ENCODE results near the gene MBTPS1. TPM values are rescaled to one million over a fixed set of nuclear protein-coding genes. Genes with fewer than 3 reads are reported as not detected.
A peak's percentile ranks its signal among the peaks of the same experiment; 100 is the strongest.

The MBTPS1 gene
- total RNA-seq, 1 experiment from 2014 or later = 56.1 TPM

DNA sequence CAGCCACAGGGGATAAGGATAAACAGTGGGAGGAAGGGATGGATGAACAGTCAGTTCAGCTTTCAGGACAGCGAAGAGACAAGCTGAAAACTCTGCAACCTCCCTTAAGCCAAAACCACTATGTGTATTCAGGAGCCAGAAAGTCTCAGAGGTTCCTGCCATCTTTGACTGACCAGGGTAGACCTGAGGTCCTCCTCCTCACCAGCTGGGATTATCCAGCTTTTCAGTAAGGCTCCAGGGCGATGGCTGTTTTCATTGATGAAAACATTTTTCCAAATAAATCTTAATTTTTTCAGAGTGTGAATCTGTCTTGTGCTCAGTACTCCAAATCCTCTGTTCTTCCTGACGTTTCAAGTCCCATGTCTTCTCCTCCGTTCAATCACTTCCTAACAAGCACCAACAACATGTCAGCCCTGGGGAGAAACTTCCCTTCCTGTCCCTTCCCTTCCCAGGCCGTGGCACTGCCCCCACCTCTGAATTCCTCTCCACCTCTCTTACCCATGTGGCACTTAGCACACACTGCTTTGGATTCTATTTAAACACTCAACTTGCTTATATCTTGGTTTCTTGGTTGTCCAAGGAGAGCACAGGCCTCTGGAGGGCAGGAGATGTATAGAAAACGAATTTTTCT is 23.0 kb upstream of the MBTPS1 start:
- Histone ChIP-seq H3K79me2 (ENCODE audit: low read length) (peaks cover 28% of the 10 kb centered on the region), H3K27me3 (ENCODE audit: low read length) (no peaks in the 10 kb centered on the region), H3K9me2 (replicated peaks; ENCODE audit: low read length) (no peaks in the 10 kb centered on the region), H3K4me2 (ENCODE audit: low read length) (no peak overlapping the region), H3F3A (ENCODE audit: low read length, unreplicated experiment) (no peaks in the 10 kb centered on the region), H3K9ac (ENCODE audit: low read length) (no peak overlapping the region), H3K4me1 (ENCODE audit: insufficient read depth, low read length) (peaks cover 8% of the 10 kb centered on the region), H3K36me3 (ENCODE audit: low read depth, low read length) (no peaks in the 10 kb centered on the region), H3K4me3 (ENCODE audit: low read length) (no peak overlapping the region), H4K20me1 (ENCODE audit: low read length) (no peaks in the 10 kb centered on the region), H3K27ac (ENCODE audit: low read length) (no peak overlapping the region), H3K9me3 (ENCODE audit: low read length) (no peaks in the 10 kb centered on the region), H2AFZ (ENCODE audit: low read length) (no peak overlapping the region)
- no peak for DNase-seq
- no peak for ATAC-seq
- BruUV-seq (replicated peaks) = no TSS peak
- CTCF ChIA-PET = no interaction called here
- TF ChIP-seq EZH2 (IDR thresholded peaks at IDR 0.05; ENCODE audit: low read length, unreplicated experiment) (no peak), EZH2phosphoT487 (IDR thresholded peaks at IDR 0.05; ENCODE audit: borderline replicate concordance, low read length) (no peak)
- TF ChIP-seq, protein P1, sequence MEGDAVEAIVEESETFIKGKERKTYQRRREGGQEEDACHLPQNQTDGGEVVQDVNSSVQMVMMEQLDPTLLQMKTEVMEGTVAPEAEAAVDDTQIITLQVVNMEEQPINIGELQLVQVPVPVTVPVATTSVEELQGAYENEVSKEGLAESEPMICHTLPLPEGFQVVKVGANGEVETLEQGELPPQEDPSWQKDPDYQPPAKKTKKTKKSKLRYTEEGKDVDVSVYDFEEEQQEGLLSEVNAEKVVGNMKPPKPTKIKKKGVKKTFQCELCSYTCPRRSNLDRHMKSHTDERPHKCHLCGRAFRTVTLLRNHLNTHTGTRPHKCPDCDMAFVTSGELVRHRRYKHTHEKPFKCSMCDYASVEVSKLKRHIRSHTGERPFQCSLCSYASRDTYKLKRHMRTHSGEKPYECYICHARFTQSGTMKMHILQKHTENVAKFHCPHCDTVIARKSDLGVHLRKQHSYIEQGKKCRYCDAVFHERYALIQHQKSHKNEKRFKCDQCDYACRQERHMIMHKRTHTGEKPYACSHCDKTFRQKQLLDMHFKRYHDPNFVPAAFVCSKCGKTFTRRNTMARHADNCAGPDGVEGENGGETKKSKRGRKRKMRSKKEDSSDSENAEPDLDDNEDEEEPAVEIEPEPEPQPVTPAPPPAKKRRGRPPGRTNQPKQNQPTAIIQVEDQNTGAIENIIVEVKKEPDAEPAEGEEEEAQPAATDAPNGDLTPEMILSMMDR (conservative IDR thresholded peaks at IDR 0.05; ENCODE audit: low read depth, low read length) = no peak
- POLR2A ChIA-PET (ENCODE audit: unreplicated experiment) = no interaction called here
- intact Hi-C loops (cut with micrococcal nuclease) = no loop called here

DNA sequence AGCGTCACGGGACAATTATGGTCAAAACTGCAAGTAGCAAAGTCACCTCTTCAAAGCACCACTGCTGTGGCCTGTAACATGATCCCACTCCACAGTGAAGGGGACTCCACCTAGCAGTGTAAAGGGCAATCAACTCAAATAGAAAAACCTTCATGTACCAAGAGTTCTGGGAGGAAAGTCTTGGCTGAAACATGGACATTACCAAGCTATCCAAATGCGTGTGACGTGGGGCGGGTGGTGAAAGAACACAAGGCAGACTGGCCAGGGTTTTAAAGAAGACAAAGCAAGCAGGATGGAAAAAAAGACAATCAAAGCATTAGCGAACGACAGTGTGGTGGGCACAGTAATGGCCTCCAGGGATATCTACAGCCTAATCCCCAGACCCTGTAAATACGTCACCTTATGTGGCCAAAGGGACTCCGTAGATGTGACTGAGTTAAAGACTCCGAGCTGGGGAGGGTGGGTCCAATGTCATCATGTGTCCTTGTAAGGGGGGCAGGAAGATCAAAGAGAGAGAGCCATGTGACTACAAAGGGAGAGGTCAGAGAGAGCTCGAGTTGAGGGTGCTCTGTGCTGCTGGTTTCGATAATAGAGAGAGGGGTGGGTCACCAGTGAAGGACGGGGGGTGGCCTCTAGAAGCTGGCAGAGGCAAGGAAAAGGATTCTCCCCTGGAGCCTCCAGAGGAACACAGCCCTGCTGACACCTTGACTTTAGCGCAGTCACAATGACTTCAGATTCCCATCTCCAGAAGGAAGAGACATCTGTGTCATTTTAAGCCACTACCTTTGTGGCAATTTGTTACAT is 22.3 kb upstream of the MBTPS1 start:
- TF ChIP-seq EZH2phosphoT487 (IDR thresholded peaks at IDR 0.05; ENCODE audit: borderline replicate concordance, low read length) = no peak
- TF ChIP-seq EZH2 (IDR thresholded peaks at IDR 0.05; ENCODE audit: low read length, unreplicated experiment) = no peak
- TF ChIP-seq, protein P1 (conservative IDR thresholded peaks at IDR 0.05; ENCODE audit: low read depth, low read length) = no peak
- Histone ChIP-seq H3K9ac (ENCODE audit: low read length) (no peak overlapping the region), H3F3A (ENCODE audit: low read length, unreplicated experiment) (no peaks in the 10 kb centered on the region), H3K4me2 (ENCODE audit: low read length) (0 out of 2 replicates have a peak overlapping the region, but pooled peaks have one; percentile 22), H3K9me2 (replicated peaks; ENCODE audit: low read length) (no peaks in the 10 kb centered on the region), H3K27me3 (ENCODE audit: low read length) (no peaks in the 10 kb centered on the region), H3K36me3 (ENCODE audit: low read depth, low read length) (no peaks in the 10 kb centered on the region), H3K79me2 (ENCODE audit: low read length) (peaks cover 21% of the 10 kb centered on the region), H4K20me1 (ENCODE audit: low read length) (no peaks in the 10 kb centered on the region), H3K4me1 (ENCODE audit: insufficient read depth, low read length) (peaks cover 8% of the 10 kb centered on the region), H3K27ac (ENCODE audit: low read length) (no peak overlapping the region), H2AFZ (ENCODE audit: low read length) (no peak overlapping the region), H3K4me3 (ENCODE audit: low read length) (no peak overlapping the region), H3K9me3 (ENCODE audit: low read length) (no peaks in the 10 kb centered on the region)
- POLR2A ChIA-PET (ENCODE audit: unreplicated experiment) = no interaction called here
- intact Hi-C loops (cut with micrococcal nuclease) = no loop called here
- ATAC-seq = peak; percentile 71
- CTCF ChIA-PET = no interaction called here
- no TSS peak for BruUV-seq (replicated peaks)
- DNase-seq = peak; percentile 22

DNA sequence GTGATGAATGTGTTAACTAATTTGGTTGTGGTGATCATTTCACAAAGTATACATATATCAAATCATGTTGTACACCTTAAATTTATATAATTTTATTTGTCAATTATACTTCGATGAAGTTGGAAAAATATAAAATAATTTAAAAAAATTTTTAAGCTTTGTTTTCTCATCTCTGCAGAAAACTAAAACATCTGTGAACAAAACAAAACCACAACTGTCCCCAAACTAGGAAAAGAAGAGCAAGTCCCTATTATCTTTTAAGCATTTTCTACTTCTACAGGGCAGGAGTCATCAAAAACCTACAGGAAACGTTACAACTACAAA is 21.7 kb upstream of the MBTPS1 start:
- POLR2A ChIA-PET (ENCODE audit: unreplicated experiment) = no interaction called here
- BruUV-seq (replicated peaks) = no TSS peak

More for the DNA sequence above, 21.7 kb upstream of the MBTPS1 start:
- TF ChIP-seq EZH2phosphoT487 (IDR thresholded peaks at IDR 0.05; ENCODE audit: borderline replicate concordance, low read length) = no peak
- TF ChIP-seq, protein P1 (conservative IDR thresholded peaks at IDR 0.05; ENCODE audit: low read depth, low read length) = no peak
- TF ChIP-seq EZH2 (IDR thresholded peaks at IDR 0.05; ENCODE audit: low read length, unreplicated experiment) = no peak
- H3K79me2 ChIP-seq (ENCODE audit: low read length) = peaks cover 20% of the 10 kb centered on the region
- CTCF ChIA-PET = no interaction called here
- H3K27me3 ChIP-seq (ENCODE audit: low read length) = no peaks in the 10 kb centered on the region
- H3K36me3 ChIP-seq (ENCODE audit: low read depth, low read length) = no peaks in the 10 kb centered on the region
- H3K27ac ChIP-seq (ENCODE audit: low read length) = no peak overlapping the region
- H3K9ac ChIP-seq (ENCODE audit: low read length) = no peak overlapping the region
- no peak for DNase-seq
- H3K4me1 ChIP-seq (ENCODE audit: insufficient read depth, low read length) = peaks cover 8% of the 10 kb centered on the region
- H4K20me1 ChIP-seq (ENCODE audit: low read length) = no peaks in the 10 kb centered on the region
- H2AFZ ChIP-seq (ENCODE audit: low read length) = no peak overlapping the region
- H3K4me3 ChIP-seq (ENCODE audit: low read length) = no peak overlapping the region
- intact Hi-C loops (cut with micrococcal nuclease) = no loop called here
- no peaks in the 10 kb centered on the region for H3K9me2 ChIP-seq (replicated peaks; ENCODE audit: low read length)
- H3F3A ChIP-seq (ENCODE audit: low read length, unreplicated experiment) = no peaks in the 10 kb centered on the region
- H3K4me2 ChIP-seq (ENCODE audit: low read length) = 0 out of 2 replicates have a peak overlapping the region, but pooled peaks have one; percentile 22
- no peaks in the 10 kb centered on the region for H3K9me3 ChIP-seq (ENCODE audit: low read length)
- no peak for ATAC-seq
